Glomerular endothelial cell (primary cell): ENCODE data around the gene CBX1. TPM values are rescaled to one million over a fixed set of nuclear protein-coding genes. Genes with fewer than 3 reads are reported as not detected.
A peak's percentile ranks its signal among the peaks of the same experiment; 100 is the strongest.

Experiments
- DNase-seq: peaks from one replicate; pipeline ENCODE4 v3.0.0-alpha.2; 2011; ENCODE audit warnings: low read depth, low spot score; ENCODE audit errors: extremely low read depth
- total RNA-seq: library from RNA; depleted of rRNA; stranded (reverse); fragments of >200 nt; gene quantifications from 2 replicates; pipeline ENCODE4 v1.2.3, GENCODE V29; 2015

CBX1 gene
- total RNA-seq = 57.9 and 65.3 TPM in 2 replicates

DNA sequence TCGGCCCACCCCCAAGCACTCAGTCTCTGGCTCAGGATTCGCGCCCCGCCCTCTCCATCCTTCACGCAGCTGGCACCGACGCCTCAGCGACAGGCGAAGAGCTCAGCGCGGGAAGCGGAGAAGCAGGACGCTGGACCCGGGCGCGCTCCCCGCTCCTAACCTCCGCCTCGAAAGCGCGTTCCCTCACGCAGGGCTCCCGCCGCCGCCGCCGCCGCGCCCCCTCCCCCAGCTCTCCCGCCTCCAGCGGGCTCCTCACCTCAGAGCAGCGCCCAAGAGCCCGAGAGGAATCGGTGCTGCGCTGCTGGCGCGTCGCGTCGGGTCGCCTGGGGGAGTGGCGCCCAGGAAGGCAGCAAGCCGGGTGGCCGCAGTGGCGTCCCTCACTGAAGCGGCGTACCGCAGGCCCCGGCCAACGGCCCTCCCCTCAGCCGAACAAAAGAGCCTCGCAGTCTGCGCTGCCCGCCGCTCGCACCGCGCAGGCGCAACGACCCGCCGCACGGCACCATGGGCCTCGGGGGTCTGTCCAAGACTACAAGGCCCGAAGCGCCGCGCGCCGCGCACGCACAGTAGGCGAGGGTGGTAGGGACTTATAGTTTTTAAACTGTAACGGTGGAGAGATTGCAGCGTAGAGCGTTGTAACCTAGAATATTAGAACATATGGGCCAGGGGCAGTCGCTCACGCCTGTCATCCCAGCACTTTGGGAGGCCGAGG is at the start of gene CBX1:
Gene CBX1 (minus strand): TSS at position 467 of the 709 bp plus-strand sequence. CDS start 24,474 bp downstream, outside the sequence.
- DNase-seq = peak; percentile 47

DNA sequence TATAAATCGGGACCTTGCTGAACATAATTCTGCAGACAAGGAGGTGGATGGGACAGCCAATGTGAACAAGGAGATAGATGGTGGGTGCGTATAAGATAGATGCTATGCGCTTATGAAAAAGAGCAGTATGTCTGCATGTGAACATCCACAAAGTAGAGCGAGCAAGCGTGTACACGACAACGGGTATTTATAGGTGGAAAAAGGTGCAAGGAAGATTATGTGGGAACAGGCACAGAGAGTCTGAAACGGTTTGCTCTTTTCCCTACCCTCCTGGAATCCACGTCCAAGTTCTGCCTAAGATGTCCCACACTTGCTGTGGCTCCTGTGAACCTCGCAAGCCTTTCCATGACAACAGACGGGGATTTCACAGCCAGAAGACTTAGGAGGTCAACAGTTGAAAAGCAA is 49.3 kb upstream of the CBX1 start:
- no peak for DNase-seq

DNA sequence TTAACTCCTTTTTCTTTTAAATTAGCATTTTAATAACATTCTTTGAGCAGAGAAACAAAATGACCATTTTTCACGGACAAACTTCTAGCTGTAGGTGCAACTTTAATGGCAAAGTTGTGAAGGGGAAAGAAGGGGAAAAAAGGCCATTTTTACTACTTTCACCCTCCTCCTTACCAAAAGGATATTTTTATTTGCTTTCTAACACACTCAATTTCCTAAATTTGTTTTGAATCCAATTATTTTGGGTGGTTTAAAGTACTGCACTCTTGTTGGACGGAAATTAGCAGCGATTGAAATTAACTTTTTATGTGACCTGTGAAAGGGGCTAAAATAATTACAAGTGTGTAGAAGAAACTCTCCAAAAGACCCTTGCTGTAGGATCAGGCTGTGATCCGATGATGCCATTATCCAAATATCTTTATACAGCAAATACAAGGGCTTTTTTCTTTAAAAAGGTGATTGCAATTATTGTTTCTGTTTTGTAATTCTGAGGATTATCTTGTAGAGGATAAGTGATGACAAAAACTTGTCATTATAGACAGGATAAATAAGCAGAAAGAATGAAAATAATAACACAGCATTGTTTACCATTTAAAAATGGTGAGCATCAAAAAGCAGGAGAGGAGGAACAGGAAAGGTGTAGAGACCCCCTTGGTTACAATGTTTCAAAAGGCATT is 48.6 kb upstream of the CBX1 start:
- no peak for DNase-seq

DNA sequence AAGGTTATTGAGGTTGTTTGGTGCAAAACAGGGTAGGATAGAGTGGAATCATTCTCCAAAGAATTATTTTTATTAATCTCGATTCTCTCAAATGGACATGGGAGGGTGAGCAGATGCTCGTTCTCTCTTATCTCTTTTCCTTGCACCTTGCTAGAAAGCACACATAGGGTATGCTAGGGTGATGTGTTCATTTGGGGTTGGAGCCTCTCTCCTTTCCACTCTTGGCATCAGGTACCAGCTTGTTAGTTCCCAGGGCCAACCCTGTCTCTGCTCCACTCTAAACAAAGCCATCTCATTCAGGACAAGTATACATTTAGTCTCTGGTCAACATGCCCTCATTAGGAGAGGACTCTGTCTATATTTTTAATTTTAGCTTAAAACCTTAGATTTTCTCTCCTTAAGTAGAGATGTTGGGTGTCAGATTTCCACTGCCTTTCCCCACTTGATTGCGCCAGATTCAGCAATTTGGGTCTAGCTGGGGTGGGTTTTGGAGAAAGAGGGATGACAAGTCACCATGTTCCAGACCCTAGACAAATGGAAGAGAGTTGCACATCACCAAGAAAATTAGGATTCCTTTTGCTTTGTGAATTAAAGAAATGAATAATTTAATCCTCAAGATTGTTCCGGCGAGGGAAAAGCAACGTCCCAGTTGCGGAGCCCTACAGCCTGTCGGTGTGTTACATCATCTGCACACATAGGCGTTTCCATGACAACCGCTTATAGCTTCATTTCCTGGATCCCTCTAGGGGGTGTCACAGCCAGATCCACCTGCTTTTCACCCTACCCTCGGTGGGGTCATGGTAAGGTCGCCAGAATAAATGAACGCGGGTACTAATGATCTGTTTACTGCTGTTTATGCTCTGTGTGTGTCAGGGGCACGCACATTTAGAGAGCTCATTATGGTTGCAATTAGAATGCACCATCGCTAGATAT is 47.8 kb upstream of the CBX1 start:
- DNase-seq = no peak

DNA sequence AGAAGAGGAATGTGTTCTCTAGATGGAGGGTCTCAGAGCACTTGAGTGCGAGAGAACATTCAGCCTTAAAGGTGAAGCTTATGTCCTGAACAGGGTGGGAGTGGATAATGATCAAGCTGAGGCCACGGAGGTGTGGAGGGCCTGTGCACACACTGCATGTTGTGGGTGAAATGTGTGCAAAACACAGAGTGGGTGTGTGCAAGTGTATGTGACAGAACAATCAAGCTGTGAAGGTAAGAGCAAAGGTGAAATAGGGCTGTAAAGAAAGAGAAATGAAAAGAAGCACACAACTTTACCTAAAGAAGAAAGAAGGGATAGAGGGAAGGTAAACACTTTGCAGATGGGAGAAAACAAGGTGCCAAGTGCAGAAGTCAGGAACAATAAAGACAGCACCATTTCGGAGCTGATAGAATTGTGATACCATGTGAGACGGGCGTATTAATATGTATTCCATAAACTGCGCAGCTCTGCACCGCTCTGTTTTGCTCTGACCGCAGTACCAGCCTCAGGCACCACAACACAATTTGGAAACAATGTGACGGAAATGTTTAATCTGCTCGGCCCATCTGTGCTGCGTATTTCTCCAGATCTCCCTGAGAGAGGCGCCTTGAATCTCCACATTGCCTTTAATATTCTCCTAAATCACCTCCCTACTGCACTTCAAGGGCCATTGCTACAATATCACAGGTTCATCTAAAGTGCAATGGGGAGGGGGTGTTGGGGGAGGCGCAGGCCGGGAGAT is 46.9 kb upstream of the CBX1 start:
- DNase-seq = no peak

DNA sequence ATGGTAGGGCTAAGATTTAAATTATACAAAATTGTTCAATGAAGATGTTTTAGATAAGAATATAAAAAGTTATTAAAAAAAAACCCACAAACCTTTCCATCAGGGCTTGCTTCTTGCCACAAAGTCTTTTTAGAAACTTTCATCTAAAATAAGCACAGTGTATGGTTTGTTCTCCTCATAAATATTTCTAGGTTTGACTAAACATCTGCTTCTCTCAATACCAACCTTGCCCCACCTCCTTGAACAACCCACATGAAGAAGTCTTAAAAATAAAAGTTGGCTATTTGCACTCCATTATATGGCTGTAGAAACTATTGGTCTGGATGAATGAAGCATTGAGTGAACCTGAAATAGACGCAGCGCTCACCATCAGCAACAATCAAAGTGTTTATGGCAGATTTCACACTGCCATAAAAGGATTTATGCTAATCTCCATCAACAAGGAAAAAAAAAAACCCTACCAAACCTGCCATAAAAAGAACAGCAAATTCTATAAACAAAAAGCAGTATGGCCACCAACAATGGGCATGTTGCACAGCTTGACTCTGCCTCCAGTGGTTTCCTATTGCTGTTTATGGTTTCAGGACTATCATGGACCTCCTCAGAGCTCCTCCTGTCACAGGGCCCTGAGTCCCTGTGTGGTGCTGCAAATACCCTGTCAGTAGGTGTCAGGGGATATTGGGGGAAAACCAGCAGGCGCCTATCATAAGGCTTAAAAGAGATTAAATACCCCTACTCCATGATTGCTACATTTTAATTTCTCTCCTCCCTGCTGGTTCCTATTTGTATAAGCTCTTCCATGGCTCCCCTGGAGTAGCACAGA is 43.9 kb upstream of the CBX1 start:
- DNase-seq = no peak

DNA sequence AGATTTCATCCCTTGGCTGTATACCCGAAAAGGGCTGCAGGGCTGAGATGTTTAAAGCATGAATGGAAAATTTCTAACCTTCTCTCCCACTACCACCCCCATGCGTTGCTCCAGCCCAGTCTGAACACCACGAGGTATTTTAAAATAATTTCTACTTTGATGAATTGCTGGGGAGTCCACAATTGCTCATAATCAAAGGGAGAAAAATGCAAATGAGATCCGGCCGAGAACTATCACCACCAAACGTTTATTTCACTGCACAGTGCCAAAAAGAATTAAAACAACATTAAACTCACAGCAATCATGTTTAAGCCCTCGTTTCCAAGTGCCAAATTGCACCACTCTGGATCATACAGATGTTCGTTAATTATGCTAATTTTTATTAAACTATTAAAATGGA is 43.0 kb upstream of the CBX1 start:
- DNase-seq = no peak

DNA sequence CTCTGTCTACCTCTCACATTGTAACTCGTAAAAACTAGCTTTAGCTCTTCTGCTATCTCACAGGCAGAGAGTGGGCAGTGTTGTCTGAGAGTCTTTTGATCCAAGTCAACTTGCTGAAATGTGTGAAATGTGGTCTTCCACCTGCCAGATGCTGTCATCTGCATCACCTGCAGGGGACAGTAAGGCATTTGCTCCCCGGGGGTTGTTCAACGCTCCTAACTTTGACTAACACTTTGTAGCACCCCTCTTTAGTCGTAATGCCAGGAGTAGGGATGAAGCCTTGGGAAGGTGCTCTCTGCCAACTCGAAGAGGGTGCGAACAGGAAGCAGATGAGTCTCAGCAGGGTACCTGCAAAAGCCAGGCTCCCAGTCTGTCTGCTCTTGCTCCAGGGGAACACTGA is 42.4 kb upstream of the CBX1 start:
- no peak for DNase-seq

DNA sequence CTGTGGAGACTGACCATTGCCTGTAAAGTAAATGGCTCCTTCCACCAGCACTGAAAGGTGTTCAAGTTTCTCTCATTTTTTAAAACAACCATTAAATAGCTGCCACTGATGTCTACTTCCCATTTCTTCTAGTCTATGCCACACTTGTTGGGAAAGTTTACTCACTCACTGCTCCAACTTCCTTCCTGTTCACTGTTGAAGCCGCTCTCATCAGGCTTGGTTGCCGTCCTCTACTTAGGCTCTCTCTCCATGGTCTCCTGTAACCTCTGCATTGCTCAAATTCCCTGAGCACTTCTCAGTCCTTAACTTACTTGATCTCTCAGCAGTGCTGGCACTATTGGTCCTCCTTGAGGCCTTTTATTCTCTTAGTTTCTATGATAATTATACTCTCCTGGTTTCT is 38.7 kb upstream of the CBX1 start:
- no peak for DNase-seq

DNA sequence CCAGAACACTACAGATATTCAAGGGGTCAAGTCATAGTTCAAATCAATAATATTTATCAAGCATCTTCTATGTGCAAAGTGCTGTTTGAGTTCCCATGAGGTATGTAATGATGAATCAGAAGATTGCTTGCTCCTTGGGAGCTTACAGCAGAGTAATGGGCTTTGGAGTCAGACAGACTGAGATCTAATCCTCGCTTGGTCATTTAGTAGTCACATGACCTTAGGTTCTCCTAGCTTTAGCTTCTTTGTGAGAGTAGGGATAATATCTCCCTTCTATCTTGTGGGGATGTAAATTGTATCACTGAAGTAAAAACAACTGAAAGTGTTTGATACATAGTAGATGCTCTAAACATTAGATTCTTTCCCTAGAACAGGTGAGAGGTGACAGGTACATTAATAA is 36.4 kb upstream of the CBX1 start:
- no peak for DNase-seq

DNA sequence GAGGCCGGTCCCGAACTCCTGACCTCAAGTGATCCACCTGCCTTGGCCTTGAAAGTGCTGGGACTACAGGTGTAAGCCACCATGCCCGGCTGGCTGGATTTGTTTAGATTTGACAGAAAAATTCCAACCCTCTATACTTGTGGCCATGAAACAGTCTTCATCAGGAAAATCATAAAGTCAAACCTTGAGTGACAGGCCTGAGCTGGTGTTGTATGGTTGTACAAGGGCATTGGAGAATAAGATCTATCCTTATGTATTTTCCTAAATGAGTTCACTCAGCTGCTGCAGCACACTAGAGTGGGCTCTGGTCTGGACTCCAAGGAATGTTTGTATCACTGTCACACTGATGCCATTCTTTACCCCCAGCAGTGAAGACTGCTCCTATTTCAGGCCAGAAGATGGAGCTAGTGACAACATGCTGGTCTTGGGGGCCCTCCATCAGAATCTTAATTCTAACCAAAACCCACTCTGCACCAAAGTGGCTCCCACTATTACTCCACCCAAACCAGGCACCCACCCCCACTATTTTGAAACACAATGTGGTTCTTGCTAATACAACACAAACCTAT is 33.7 kb upstream of the CBX1 start:
- no peak for DNase-seq

DNA sequence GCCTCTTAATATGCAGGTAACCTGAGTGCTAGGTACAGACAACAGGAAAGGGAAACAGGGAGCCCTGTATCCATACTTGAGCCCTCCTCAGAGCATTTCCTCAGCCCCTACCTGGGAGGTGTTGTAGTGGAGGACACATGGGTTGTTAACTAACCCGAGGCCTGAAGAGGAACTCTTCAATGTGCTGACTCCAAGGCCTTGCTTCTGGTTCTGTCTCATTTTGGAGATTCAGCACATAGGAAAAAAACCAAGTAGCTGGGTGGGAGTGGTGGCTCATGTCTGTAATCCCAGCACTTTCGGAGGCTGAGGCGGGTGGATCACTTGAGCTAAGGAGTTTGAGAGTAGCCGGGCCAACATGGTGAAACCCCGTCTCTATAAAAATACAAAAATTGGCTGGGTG is 31.1 kb upstream of the CBX1 start:
- DNase-seq = no peak

DNA sequence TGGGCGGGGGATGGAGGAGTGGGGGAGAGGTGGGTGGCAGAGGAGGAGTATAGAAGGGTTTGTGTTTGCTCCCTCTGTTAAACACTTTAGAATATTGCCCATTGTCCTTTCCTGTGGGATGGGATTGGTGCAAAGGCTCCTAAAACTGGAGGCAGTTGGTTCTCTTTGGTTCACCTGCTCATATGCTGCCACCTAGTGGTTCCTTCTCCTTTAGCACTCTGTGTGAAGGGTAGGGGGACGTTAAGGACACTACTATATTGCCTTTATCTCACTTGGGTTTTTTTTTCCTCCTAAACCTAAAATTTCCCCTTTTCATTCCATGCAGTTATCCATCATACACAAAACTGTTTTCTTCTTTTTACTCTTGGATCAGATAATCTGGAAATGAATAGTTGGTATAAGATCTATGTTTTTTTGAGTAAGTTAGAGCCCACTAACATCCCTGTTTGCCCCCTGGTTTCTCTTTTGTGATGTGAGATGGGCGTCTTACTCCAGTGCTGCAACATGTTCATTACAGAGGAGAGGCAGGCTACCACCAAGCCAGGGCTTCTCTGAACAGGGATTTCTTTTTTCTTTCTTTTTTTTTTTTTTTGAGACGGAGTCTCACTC is 30.0 kb upstream of the CBX1 start:
- peak; percentile 34 for DNase-seq

DNA sequence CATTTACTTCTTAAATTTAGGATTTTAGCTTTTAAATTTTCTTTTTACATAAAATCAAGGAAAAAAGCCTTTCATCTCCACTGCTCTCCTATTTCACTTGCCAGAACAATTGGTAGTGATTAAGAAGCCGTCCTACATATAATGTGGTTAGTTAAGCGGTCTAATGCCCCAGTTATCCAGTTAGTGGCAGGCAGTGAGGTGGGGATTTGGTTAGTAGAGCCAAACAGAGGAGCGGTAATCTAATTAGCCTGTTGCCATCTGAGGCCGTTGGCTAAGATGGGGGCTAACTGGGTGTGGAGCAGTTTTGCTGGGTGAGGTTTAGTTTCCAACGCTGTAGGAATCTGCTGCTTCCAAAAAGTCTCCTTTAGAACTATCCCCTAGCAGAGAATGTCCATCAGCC is 28.7 kb upstream of the CBX1 start:
- no peak for DNase-seq

DNA sequence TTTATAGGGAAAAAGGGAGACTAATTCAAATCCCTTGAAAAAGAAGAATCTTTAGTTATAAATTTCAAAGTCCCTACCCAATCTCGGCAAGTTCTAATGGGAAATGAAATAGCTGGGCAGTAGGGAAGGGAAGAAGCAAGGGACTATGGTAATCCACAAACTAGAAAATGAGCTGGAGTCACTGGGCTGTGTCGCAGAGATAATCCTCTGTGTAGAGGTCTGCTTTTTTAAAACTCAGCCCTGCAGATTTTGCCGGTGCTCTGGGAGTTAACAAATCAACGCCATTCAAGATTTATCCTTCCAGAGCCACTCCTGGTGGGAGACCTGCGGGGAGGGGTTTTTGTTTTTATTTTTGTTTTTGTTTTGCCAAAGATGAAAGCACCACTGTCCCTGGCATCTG is 27.1 kb upstream of the CBX1 start:
- DNase-seq = no peak

DNA sequence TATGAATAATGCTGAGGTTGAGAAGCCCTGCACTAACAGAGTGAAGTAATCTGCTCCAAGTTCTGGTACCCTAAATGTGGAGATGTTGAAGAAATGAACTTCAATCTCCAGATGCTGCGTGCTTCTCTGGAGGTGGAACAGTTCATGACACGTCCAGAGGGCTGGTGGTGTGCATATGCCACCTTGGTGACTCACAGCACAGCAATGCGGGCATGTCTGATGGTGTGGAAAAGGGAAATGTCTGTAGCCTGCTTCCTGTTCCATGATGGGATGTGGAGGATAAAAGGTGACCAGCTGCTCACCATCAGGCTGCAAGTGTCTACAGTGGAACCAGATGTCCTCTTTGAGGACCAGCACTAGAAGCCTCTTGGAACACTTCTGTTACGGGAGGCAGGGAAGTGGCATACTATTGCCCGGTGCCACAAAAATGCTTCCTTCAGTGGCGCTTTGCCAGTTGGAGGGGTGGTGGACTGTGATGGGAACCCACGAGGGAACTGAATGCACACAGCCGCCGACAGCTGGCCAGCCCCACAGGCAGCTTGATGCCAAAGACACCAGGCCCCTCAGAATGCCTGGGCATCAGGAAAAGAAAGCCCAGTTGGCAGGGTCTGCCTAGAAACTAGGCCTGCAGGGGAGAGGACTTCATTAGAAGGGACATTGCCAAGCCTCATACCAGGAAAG is 26.2 kb upstream of the CBX1 start:
- DNase-seq = peak; percentile 29

DNA sequence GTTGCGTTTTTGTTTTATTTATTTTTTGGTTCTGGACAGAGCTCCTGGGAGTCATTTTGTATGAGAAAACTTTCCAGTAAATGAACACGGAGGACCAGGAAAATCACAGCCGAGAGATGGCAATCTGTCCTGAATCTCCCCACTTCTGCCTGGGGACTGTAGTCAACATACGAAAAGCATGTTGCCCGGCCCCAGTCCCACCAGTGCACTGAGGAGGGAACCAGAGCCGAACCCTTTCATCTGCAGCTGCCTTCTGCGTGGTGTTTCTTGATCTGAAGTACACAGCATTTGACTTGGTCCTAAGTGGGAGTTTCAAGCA is 25.2 kb upstream of the CBX1 start:
- no peak for DNase-seq

DNA sequence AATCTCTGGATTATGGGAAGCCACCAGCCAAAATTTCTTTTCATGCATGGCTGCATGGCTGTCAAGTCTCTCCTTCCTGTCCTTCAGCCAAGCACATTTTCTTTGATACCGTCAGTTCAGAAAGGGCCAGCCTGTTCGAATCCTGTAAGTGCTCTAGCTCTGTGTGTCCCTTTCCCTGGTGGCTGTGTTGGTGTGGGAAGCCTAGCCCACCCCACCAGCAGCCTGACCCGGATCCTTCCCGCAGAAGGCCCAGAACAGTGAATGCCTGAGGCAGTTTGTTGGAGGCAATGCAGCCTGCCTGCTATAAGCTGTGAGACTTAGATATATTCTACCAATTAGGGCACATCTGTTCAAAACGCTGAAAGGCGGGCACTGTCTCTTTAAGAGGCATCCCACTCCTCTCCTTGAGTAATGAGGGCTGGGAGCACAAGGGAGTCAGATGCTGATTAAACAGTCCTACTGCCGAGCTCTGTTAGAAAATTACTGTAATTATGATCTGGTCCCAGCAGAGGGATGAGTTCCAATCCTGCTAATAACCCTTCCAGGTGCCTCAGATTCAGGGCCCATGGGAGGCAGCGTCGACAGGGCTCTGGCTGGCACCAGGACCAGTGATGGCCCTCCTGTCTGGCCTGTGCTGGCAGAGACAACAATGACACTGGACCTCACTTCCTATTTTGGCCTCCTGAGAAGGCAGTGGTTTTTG is 24.7 kb upstream of the CBX1 start:
- DNase-seq = no peak
